IMR-90 (cell line): ENCODE data around the gene PODXL. TPM values are rescaled to one million over a fixed set of nuclear protein-coding genes. Genes with fewer than 3 reads are reported as not detected.
A peak's percentile ranks its signal among the peaks of the same experiment; 100 is the strongest.

Experiments used
- ATAC-seq: fragments of 200-7000 bp; cut with Tn5 transposase; 2 replicates; pipeline ENCODE4 v1.9.1; 2020; ENCODE audit warnings: low read depth, mild to moderate bottlenecking, moderate library complexity
- BruUV-seq: library from RNA; stranded (reverse); fragments of 400-500 nt; replicated peaks from 2 replicates; lab custom pipeline; 2021; lab: Mats Ljungman, UMichigan
- CTCF ChIA-PET: fragments of 300-600 bp; formaldehyde crosslinking; extraction: SDS; loops from one replicate; lab custom pipeline; 2021; ENCODE audit warnings: antibody characterized with exemption; lab: Yijun Ruan, JAX
- POLR2A ChIA-PET: fragments of 300-600 bp; sonication (Branson Sonifier 250); formaldehyde crosslinking; loops from one replicate; lab custom pipeline; 2022; ENCODE audit warnings: antibody characterized with exemption; ENCODE audit not compliant: unreplicated experiment; lab: Charles Lee
- DNase-seq: peaks from one replicate; pipeline ENCODE4 v3.0.0; 2013
- H2AFZ ChIP-seq: replicated peaks from 2 replicates; pipeline ENCODE3; 2013; ENCODE audit warnings: low read length, mild to moderate bottlenecking; ENCODE audit not compliant: poor library complexity
- H2AK5ac ChIP-seq: 2 replicates; pipeline ENCODE4 v1.6.1; 2013; ENCODE audit warnings: low read depth, low read length, inconsistent platforms
- H2AK9ac ChIP-seq: replicated peaks from 2 replicates; pipeline ENCODE3; 2013; ENCODE audit warnings: mild to moderate bottlenecking, low read depth, low read length, moderate library complexity; ENCODE audit not compliant: poor library complexity
- H2BK120ac ChIP-seq: 2 replicates; pipeline ENCODE4 v1.6.1; 2013; ENCODE audit warnings: low read depth, low read length, inconsistent platforms
- H2BK15ac ChIP-seq: 3 replicates; pipeline ENCODE4 v1.6.1; 2013; ENCODE audit warnings: low read depth, low read length, inconsistent platforms
- H2BK20ac ChIP-seq: 2 replicates; pipeline ENCODE4 v1.6.1; 2013; ENCODE audit warnings: low read depth, mild to moderate bottlenecking, inconsistent platforms, low read length, moderate library complexity
- H2BK5ac ChIP-seq: 2 replicates; pipeline ENCODE4 v1.6.1; 2013; ENCODE audit warnings: mild to moderate bottlenecking, low read depth, low read length, inconsistent platforms; ENCODE audit not compliant: poor library complexity, severe bottlenecking
- H3K14ac ChIP-seq: replicated peaks from 2 replicates; pipeline ENCODE4 v1.6.1; 2013; ENCODE audit warnings: low read depth, low read length, inconsistent platforms
- H3K18ac ChIP-seq: 2 replicates; pipeline ENCODE4 v1.6.1; 2013; ENCODE audit warnings: low read depth, low read length, control low read depth
- H3K23ac ChIP-seq: 2 replicates; pipeline ENCODE4 v1.6.1; 2013; ENCODE audit warnings: low read depth, low read length, inconsistent platforms
- H3K27ac ChIP-seq: 2 replicates; pipeline ENCODE4 v1.5.1; 2013; ENCODE audit warnings: mild to moderate bottlenecking, control low read depth, low read length; ENCODE audit not compliant: insufficient read depth
- H3K27me3 ChIP-seq: 2 replicates; pipeline ENCODE4 v1.6.1; 2013; ENCODE audit warnings: low read length; ENCODE audit not compliant: control insufficient read depth, insufficient read depth
- H3K36me3 ChIP-seq: 2 replicates; pipeline ENCODE4 v1.6.1; 2013; ENCODE audit warnings: low read length, mixed read lengths; ENCODE audit not compliant: control insufficient read depth, insufficient read depth
- H3K4ac ChIP-seq: 2 replicates; pipeline ENCODE4 v1.6.1; 2013; ENCODE audit warnings: low read depth, low read length, inconsistent platforms
- H3K4me1 ChIP-seq: 2 replicates; pipeline ENCODE4 v1.6.1; 2013; ENCODE audit warnings: low read length, mixed read lengths; ENCODE audit not compliant: control insufficient read depth, insufficient read depth
- H3K4me2 ChIP-seq: 2 replicates; pipeline ENCODE4 v1.6.1; 2013; ENCODE audit warnings: low read depth, mild to moderate bottlenecking, control low read depth, low read length, moderate library complexity
- H3K4me3 ChIP-seq: 2 replicates; pipeline ENCODE4 v1.5.1; 2013; ENCODE audit warnings: low read depth, mild to moderate bottlenecking, control low read depth, low read length, moderate library complexity; ENCODE audit not compliant: insufficient read depth
- H3K56ac ChIP-seq: 2 replicates; pipeline ENCODE4 v1.6.1; 2013; ENCODE audit warnings: low read length, inconsistent platforms; ENCODE audit not compliant: insufficient read depth; ENCODE audit errors: extremely low read depth
- H3K79me1 ChIP-seq, 2 experiments: 2 replicates each; pipeline ENCODE4 v1.6.1; 2013; ENCODE audit warnings: low read length in 2 of 2, inconsistent platforms in 1 of 2, low read depth in 1 of 2
- H3K9ac ChIP-seq: 2 replicates; pipeline ENCODE4 v1.6.1; 2013; ENCODE audit warnings: low read depth, low read length, control low read depth
- H3K9me1 ChIP-seq: 2 replicates; pipeline ENCODE4 v1.6.1; 2013; ENCODE audit warnings: low read length, inconsistent platforms; ENCODE audit not compliant: insufficient read depth
- H3K9me3 ChIP-seq: 2 replicates; pipeline ENCODE4 v1.6.1; 2013; ENCODE audit warnings: low read length; ENCODE audit not compliant: control insufficient read depth, insufficient read depth
- H4K20me1 ChIP-seq: 2 replicates; pipeline ENCODE4 v1.6.1; 2013; ENCODE audit warnings: low read length, inconsistent platforms; ENCODE audit not compliant: insufficient read depth
- H4K5ac ChIP-seq: 2 replicates; pipeline ENCODE4 v1.6.1; 2013; ENCODE audit warnings: mild to moderate bottlenecking, low read depth, low read length, control low read depth
- H4K8ac ChIP-seq, 2 experiments: 2 replicates each; pipeline ENCODE4 v1.6.1; 2013; ENCODE audit warnings: low read depth in 2 of 2, low read length in 2 of 2, control low read depth in 1 of 2, inconsistent platforms in 1 of 2
- H4K91ac ChIP-seq: 2 replicates; pipeline ENCODE4 v1.6.1; 2013; ENCODE audit warnings: low read depth, low read length, inconsistent platforms; ENCODE audit not compliant: insufficient read depth
- BHLHE40 ChIP-seq: fragments of 150-350 bp; IDR thresholded peaks from 2 replicates; pipeline ENCODE4 v1.6.1; 2016; ENCODE audit warnings: mild to moderate bottlenecking, low read depth, low read length
- CEBPB ChIP-seq: IDR thresholded peaks from 2 replicates; pipeline ENCODE4 v1.6.1; 2012; ENCODE audit warnings: low read depth, low read length, improper control_type of control experiment
- CHD1 ChIP-seq: IDR thresholded peaks from 2 replicates; pipeline ENCODE4 v1.6.1; 2012; ENCODE audit warnings: low read depth, low read length, improper control_type of control experiment
- CTCF ChIP-seq: conservative IDR thresholded peaks from 2 replicates; pipeline ENCODE4 v1.5.1; 2012; ENCODE audit warnings: mild to moderate bottlenecking, low read depth, low read length, improper control_type of control experiment
- ELK1 ChIP-seq: fragments of 150-350 bp; IDR thresholded peaks from 2 replicates; pipeline ENCODE4 v1.6.1; 2016; ENCODE audit warnings: low read depth, mild to moderate bottlenecking, low read length, moderate library complexity, borderline replicate concordance
- FOS ChIP-seq: fragments of 150-350 bp; IDR thresholded peaks from 2 replicates; pipeline ENCODE4 v1.6.1; 2016; ENCODE audit warnings: low read depth, low read length
- MAFK ChIP-seq: IDR thresholded peaks from 2 replicates; pipeline ENCODE4 v1.6.1; 2012; ENCODE audit warnings: low read depth, low read length, improper control_type of control experiment
- MAZ ChIP-seq: IDR thresholded peaks from 2 replicates; pipeline ENCODE4 v1.6.1; 2012; ENCODE audit warnings: low read depth, mild to moderate bottlenecking, low read length, improper control_type of control experiment, moderate library complexity, borderline replicate concordance
- MXI1 ChIP-seq: IDR thresholded peaks from 2 replicates; pipeline ENCODE4 v1.6.1; 2012; ENCODE audit warnings: low read depth, mild to moderate bottlenecking, low read length, moderate library complexity, borderline replicate concordance
- NFE2L2 ChIP-seq: fragments of 150-350 bp; IDR thresholded peaks from 2 replicates; pipeline ENCODE4 v1.6.1; 2016; ENCODE audit warnings: low read depth, mild to moderate bottlenecking, low read length
- POLR2A ChIP-seq: IDR thresholded peaks from 2 replicates; pipeline ENCODE4 v1.6.1; 2012; ENCODE audit warnings: mild to moderate bottlenecking, low read depth, low read length
- RAD21 ChIP-seq: IDR thresholded peaks from 2 replicates; pipeline ENCODE4 v1.6.1; 2012; ENCODE audit warnings: low read length, improper control_type of control experiment
- RCOR1 ChIP-seq: IDR thresholded peaks from 2 replicates; pipeline ENCODE4 v1.6.1; 2012; ENCODE audit warnings: mild to moderate bottlenecking, low read length, improper control_type of control experiment; ENCODE audit not compliant: insufficient replicate concordance
- RFX5 ChIP-seq: IDR thresholded peaks from 2 replicates; pipeline ENCODE4 v1.8.0; 2012; ENCODE audit warnings: low read depth, mild to moderate bottlenecking, low read length, moderate library complexity
- SMC3 ChIP-seq: fragments of 150-350 bp; IDR thresholded peaks from 2 replicates; pipeline ENCODE4 v1.6.1; 2016; ENCODE audit warnings: low read depth, mild to moderate bottlenecking, antibody characterized with exemption, low read length, moderate library complexity
- WGBS, 2 experiments: methylation state at CpG; one replicate each; pipeline versions ENCODE4 v1.1.5 to v1.1.7; 2013; ENCODE audit warnings: missing lambda C conversion rate in 2 of 2; ENCODE audit not compliant: insufficient read length in 1 of 2; ENCODE audit errors: extremely low coverage in 2 of 2; 5-methylcytosine and 5-hydroxymethylcytosine counted together
- dilution Hi-C: fragments of 300-500 bp; cut with HindIII; formaldehyde crosslinking; loops from one replicate; pipeline ENCODE4 v1.14.3; 2018; ENCODE audit warnings: low sequenced_read_pairs; ENCODE audit not compliant: unreplicated experiment
- in situ Hi-C: fragments of 300-500 bp; cut with MboI; formaldehyde crosslinking; loops from 3 replicates; pipeline ENCODE4 v1.14.3; 2019; ENCODE audit warnings: low sequenced_read_pairs, inconsistent platforms, mixed read lengths
- intact Hi-C: fragments of 100-400 bp; cut with micrococcal nuclease; formaldehyde crosslinking; loops from 2 replicates; pipeline ENCODE4 v1.10.0; 2022
- polyA plus RNA-seq, 3 experiments: library from polyadenylated mRNA; depleted of rRNA; stranded (reverse); fragments of >200 nt; gene quantifications; 2 replicates each; pipeline ENCODE4 v1.2.3, GENCODE V29; 2012; ENCODE audit warnings: low replicate concordance in 1 of 3
- total RNA-seq: library from RNA; depleted of rRNA; stranded (reverse); fragments of >200 nt; gene quantifications from 2 replicates; pipeline ENCODE4 v1.2.3, GENCODE V29; 2012
- TF ChIP-seq, protein P1 (sequence below): fragments of 150-350 bp; IDR thresholded peaks from 2 replicates; pipeline ENCODE4 v1.6.1; 2017; ENCODE audit warnings: mild to moderate bottlenecking, antibody characterized with exemption, low read length, low read depth

PODXL gene
- total and polyA plus RNA-seq, 2 of the 4 experiments (the other 2 are of a cell fraction) = 1.3 to 3.8 TPM

- ChIA-PET CTCF (no interaction called here), POLR2A (no interaction called here)
- Histone ChIP-seq H3K4me2 (no peak overlapping the region), H3K23ac (no peak overlapping the region), H2BK5ac (no peak overlapping the region), H4K8ac (no peak overlapping the region), H3K27ac (no peak overlapping the region), H4K20me1 (peaks cover 13% of the 10 kb centered on the region), H3K27me3 (no peaks in the 10 kb centered on the region; the same call in 1 of the 2 replicates), H3K9ac (no peak overlapping the region), H3K18ac (no peak overlapping the region), H2BK20ac (no peak overlapping the region), H2BK15ac (no peak overlapping the region), H3K14ac (no peak overlapping the region), H4K5ac (no peak overlapping the region), H2AK9ac (peak overlapping the region; percentile 13), H4K91ac (no peak overlapping the region), H3K9me3 (no peaks in the 10 kb centered on the region), H2AFZ (no peak overlapping the region), H3K4me3 (no peak overlapping the region), H3K36me3 (no peaks in the 10 kb centered on the region), H3K9me1 (peaks cover 27% of the 10 kb centered on the region), H2AK5ac (no peak overlapping the region), H3K56ac (no peak overlapping the region), H3K4me1 (peaks cover 21% of the 10 kb centered on the region), H3K79me1 (peaks cover 0 to 8% of the 10 kb centered on the region in 2 experiments; a peak in 1 of 4 replicates), H2BK120ac (no peak overlapping the region), H3K4ac (no peak overlapping the region)
- dilution Hi-C loops (no loop called here), intact Hi-C loops (no loop called here), in situ Hi-C loops (no loop called here)
- TF ChIP-seq MAFK = no peak
- TF ChIP-seq ELK1 = no peak
- TF ChIP-seq FOS = no peak
- TF ChIP-seq CTCF = no peak
- TF ChIP-seq CHD1 = no peak
- no peak for TF ChIP-seq RFX5
- no peak for TF ChIP-seq RAD21
- no peak for TF ChIP-seq MAZ
- TF ChIP-seq, protein P1, sequence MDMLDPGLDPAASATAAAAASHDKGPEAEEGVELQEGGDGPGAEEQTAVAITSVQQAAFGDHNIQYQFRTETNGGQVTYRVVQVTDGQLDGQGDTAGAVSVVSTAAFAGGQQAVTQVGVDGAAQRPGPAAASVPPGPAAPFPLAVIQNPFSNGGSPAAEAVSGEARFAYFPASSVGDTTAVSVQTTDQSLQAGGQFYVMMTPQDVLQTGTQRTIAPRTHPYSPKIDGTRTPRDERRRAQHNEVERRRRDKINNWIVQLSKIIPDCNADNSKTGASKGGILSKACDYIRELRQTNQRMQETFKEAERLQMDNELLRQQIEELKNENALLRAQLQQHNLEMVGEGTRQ = no peak
- TF ChIP-seq RCOR1 = no peak
- TF ChIP-seq NFE2L2 = no peak
- no peak for TF ChIP-seq CEBPB
- no peak for TF ChIP-seq POLR2A
- no peak for TF ChIP-seq MXI1
- TF ChIP-seq BHLHE40 = no peak
- TF ChIP-seq SMC3 = no peak
- no peak for DNase-seq
- ATAC-seq = no peak
- BruUV-seq = no TSS peak
- 100% methylated on average over 1 of the region's 14 CpGs; no CpG with 5 or more reads in 1 of the 2 experiments for WGBS, 2 experiments
These were observed 52.1 kb downstream of the PODXL start for GRCh38 chr7:131504157-131504899.
